GM18526 (cell line): ENCODE data around the gene TAL1.

ENCODE experiments used
- POLR2A ChIP-seq: IDR thresholded peaks from 3 replicates; pipeline ENCODE4 v1.6.1; 2011; ENCODE audit not compliant: insufficient read length; ENCODE audit errors: extremely low read depth

TAL1 gene

GRCh38 chr1:47178020-47178419, 54.0 kb downstream of the TAL1 start:
- no peak for TF ChIP-seq POLR2A

- TF ChIP-seq POLR2A, result no peak
Observed at GRCh38 chr1:47175227-47175934, 56.6 kb downstream of the TAL1 start.

GRCh38 chr1:47174656-47175020, 57.4 kb downstream of the TAL1 start:
- no peak for TF ChIP-seq POLR2A

DNA sequence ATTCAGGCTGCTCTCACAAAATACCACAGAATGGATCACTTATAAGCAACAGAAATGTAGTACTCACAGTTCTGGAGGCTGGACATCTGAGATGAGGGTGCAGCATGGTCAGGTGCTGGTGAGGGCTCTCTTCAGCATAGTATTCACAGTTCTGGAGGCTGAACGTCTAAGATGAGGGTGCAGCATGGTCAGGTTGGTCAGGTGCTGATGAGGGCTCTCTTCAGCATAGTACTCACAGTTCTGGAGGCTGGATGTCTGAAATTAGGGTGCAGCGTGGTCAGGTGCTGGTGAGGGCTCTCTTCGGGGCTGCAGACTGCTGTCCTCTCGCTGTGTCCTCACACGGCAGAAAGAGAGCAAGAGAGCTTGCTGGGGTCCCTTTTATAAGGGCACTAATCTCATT, 59.2 kb downstream of the TAL1 start:
- no peak for TF ChIP-seq POLR2A
